CD14-positive monocyte (primary cell): ENCODE results near the gene MVB12B. TPM values are rescaled to one million over a fixed set of nuclear protein-coding genes. Genes with fewer than 3 reads are reported as not detected.

Experiments used
- DNase-seq, 3 donors: peaks; one replicate each; pipeline ENCODE4 v3.0.0-alpha.2; 2011 to 2022
- H2AFZ ChIP-seq: 2 replicates; pipeline ENCODE4 v1.6.0; 2012; ENCODE audit warnings: mild to moderate bottlenecking, low read depth, low read length, inconsistent platforms; ENCODE audit not compliant: insufficient read depth, poor library complexity, severe bottlenecking
- H3K27ac ChIP-seq, 2 donors: 1 replicate in 1 of 2; 2 replicates in 1 of 2; pipeline ENCODE4 v1.5.1; 2012 to 2013; ENCODE audit warnings: low read length in 2 of 2, control low read depth in 1 of 2, inconsistent platforms in 1 of 2, low read depth in 1 of 2, mild to moderate bottlenecking in 1 of 2
- H3K27me3 ChIP-seq, 2 donors: one replicate each; pipeline versions ENCODE4 v1.6.0 to v1.6.1; 2011 to 2013; ENCODE audit warnings: low read length in 2 of 2; ENCODE audit not compliant: control insufficient read depth in 2 of 2, insufficient read depth in 2 of 2
- H3K36me3 ChIP-seq, 2 donors: replicated peaks in 1 of 2; 1 replicate in 1 of 2; 2 replicates in 1 of 2; pipeline versions ENCODE4 v1.5.1 to v1.6.1; 2012 to 2013; ENCODE audit warnings: low read length in 2 of 2, control low read depth in 1 of 2, inconsistent platforms in 1 of 2, mild to moderate bottlenecking in 1 of 2; ENCODE audit not compliant: insufficient read depth in 2 of 2, control insufficient read depth in 1 of 2
- H3K4me1 ChIP-seq, 2 donors: 1 replicate in 1 of 2; 2 replicates in 1 of 2; pipeline versions ENCODE4 v1.5.1 to v1.6.1; 2012 to 2013; ENCODE audit warnings: low read length in 2 of 2, control low read depth in 1 of 2, inconsistent platforms in 1 of 2, mild to moderate bottlenecking in 1 of 2, moderate library complexity in 1 of 2; ENCODE audit not compliant: insufficient read depth in 2 of 2, control insufficient read depth in 1 of 2
- H3K4me2 ChIP-seq: replicated peaks from 2 replicates; pipeline ENCODE3; 2012; ENCODE audit warnings: low read length, moderate library complexity, mild to moderate bottlenecking; ENCODE audit not compliant: poor library complexity, severe bottlenecking; ENCODE audit errors: extremely low read depth
- H3K4me3 ChIP-seq, 3 experiments: fragments of 200-600 bp in 1 of 3; sonication (generic) in 1 of 3; replicated peaks in 1 of 3; 1 replicate in 2 of 3; 2 replicates in 1 of 3; pipeline ENCODE4 v1.5.1; 2011 to 2013; ENCODE audit warnings: low read length in 3 of 3, mild to moderate bottlenecking in 3 of 3, control low read depth in 2 of 3, low read depth in 2 of 3, inconsistent platforms in 1 of 3, moderate library complexity in 1 of 3
- H3K79me2 ChIP-seq: 2 replicates; pipeline ENCODE4 v1.6.0; 2012; ENCODE audit warnings: mild to moderate bottlenecking, control low read depth, inconsistent platforms, low read length, moderate library complexity; ENCODE audit not compliant: insufficient read depth
- H3K9ac ChIP-seq: 2 replicates; pipeline ENCODE4 v1.6.0; 2017; ENCODE audit warnings: low read length, mild to moderate bottlenecking; ENCODE audit not compliant: insufficient read depth, poor library complexity, severe bottlenecking
- H3K9me3 ChIP-seq, 2 donors: replicated peaks in 1 of 2; 1 replicate in 1 of 2; 2 replicates in 1 of 2; pipeline versions ENCODE4 v1.5.1 to v1.6.1; 2012 to 2013; ENCODE audit warnings: low read length in 2 of 2, control low read depth in 1 of 2; ENCODE audit not compliant: control insufficient read depth in 1 of 2, insufficient read depth in 1 of 2
- H4K20me1 ChIP-seq: 2 replicates; pipeline ENCODE4 v1.6.0; 2012; ENCODE audit warnings: mild to moderate bottlenecking, low read length, control low read depth, moderate library complexity; ENCODE audit not compliant: insufficient read depth
- H3K27ac Mint-ChIP-seq, 7 donors: one replicate each; pipeline ENCODE4 v1.8.0; 2020; ENCODE audit warnings: mild to moderate bottlenecking in 7 of 7, mixed read lengths in 7 of 7, moderate library complexity in 6 of 7, inconsistent platforms in 2 of 7
- H3K27me3 Mint-ChIP-seq, 3 donors: one replicate each; pipeline ENCODE4 v1.8.0; 2021 to 2022; ENCODE audit warnings: low read depth in 3 of 3, mild to moderate bottlenecking in 3 of 3, mixed read lengths in 3 of 3, moderate library complexity in 3 of 3, inconsistent platforms in 1 of 3
- H3K36me3 Mint-ChIP-seq, 2 donors: one replicate each; pipeline ENCODE4 v1.8.0; 2020; ENCODE audit warnings: mixed read lengths in 2 of 2, inconsistent platforms in 1 of 2, mild to moderate bottlenecking in 1 of 2
- H3K4me1 Mint-ChIP-seq: one replicate; pipeline ENCODE4 v1.8.0; 2020; ENCODE audit warnings: mild to moderate bottlenecking, mixed read lengths
- H3K4me3 Mint-ChIP-seq, 2 donors: one replicate each; pipeline ENCODE4 v1.8.0; 2020; ENCODE audit warnings: mild to moderate bottlenecking in 2 of 2, mixed read lengths in 2 of 2, moderate library complexity in 1 of 2
- H3K9me3 Mint-ChIP-seq, 7 donors: one replicate each; pipeline ENCODE4 v1.8.0; 2020 to 2022; ENCODE audit warnings: mixed read lengths in 7 of 7, mild to moderate bottlenecking in 6 of 7, moderate library complexity in 6 of 7, inconsistent platforms in 2 of 7
- CTCF ChIP-seq: fragments of 200-600 bp; IDR thresholded peaks from one replicate; pipeline ENCODE4 v1.8.0; 2022; ENCODE audit warnings: antibody characterized with exemption, mild to moderate bottlenecking
- WGBS: methylation state at CpG from one replicate; pipeline ENCODE4 v1.1.5; 2013; ENCODE audit warnings: missing lambda C conversion rate; ENCODE audit not compliant: insufficient coverage; 5-methylcytosine and 5-hydroxymethylcytosine counted together
- intact Hi-C, 2 donors: fragments of 100-400 bp; cut with micrococcal nuclease; formaldehyde crosslinking; loops; one replicate each; pipeline versions ENCODE4 v1.15.0 to v1.15.1; 2023
- polyA plus RNA-seq, 3 donors: library from polyadenylated mRNA; depleted of rRNA in 1 of 3; unstranded in 2 of 3; stranded (reverse) in 1 of 3; fragments of 300-500 nt in 2 of 3; fragments of >200 nt in 1 of 3; fragmentation: Illumina TruSeq in 2 of 3; gene quantifications; 1 replicate in 2 of 3; 2 replicates in 1 of 3; pipeline ENCODE4 v1.2.3, GENCODE V29; 2012 to 2021

The MVB12B gene
- polyA plus RNA-seq, 3 donors, result 2.8 to 8.1 (median 3.5) TPM

GRCh38 chr9:126451316-126451885 lies 124.8 kb downstream of the MVB12B start:
- H3K4me3 Mint-ChIP-seq, result no peak overlapping the region
- H3K27ac ChIP-seq, result no peak overlapping the region
- TF ChIP-seq CTCF, result no peak

GRCh38 chr9:126452106-126452505 lies 125.5 kb downstream of the MVB12B start:
- Histone ChIP-seq H3K27ac (no peak overlapping the region), H3K27me3 (no peaks in the 10 kb centered on the region), H3K4me1 (peaks cover 0 to 3% of the 10 kb centered on the region in 2 donors), H3K36me3 (peaks cover 0 to 11% of the 10 kb centered on the region in 2 donors), H4K20me1 (no peaks in the 10 kb centered on the region), H3K9me3 (no peaks in the 10 kb centered on the region), H3K79me2 (no peaks in the 10 kb centered on the region), H2AFZ (no peak overlapping the region), H3K9ac (no peak overlapping the region), H3K4me2 (no peak overlapping the region), H3K4me3 (no peak overlapping the region)
- TF ChIP-seq CTCF, result no peak
- Mint-ChIP-seq H3K4me3 (no peak overlapping the region), H3K4me1 (peaks cover 15% of the 10 kb centered on the region), H3K9me3 (no peaks in the 10 kb centered on the region), H3K27me3 (peaks cover 0 to 2% (median 0%) of the 10 kb centered on the region in 3 donors), H3K36me3 (peaks cover 42 to 61% of the 10 kb centered on the region in 2 donors), H3K27ac (no peak overlapping the region)
- intact Hi-C loops, result no loop called here
- WGBS, result 98% methylated on average over 12 of the region's 12 CpGs
- DNase-seq, result no peak

More at GRCh38 chr9:126451316-126451885, 124.8 kb downstream of the MVB12B start:
- Histone ChIP-seq H2AFZ (no peak overlapping the region), H3K79me2 (no peaks in the 10 kb centered on the region), H3K4me3 (no peak overlapping the region), H3K4me2 (no peak overlapping the region), H3K36me3 (peaks cover 0 to 11% of the 10 kb centered on the region in 2 donors), H3K9me3 (no peaks in the 10 kb centered on the region), H3K4me1 (peaks cover 0 to 3% of the 10 kb centered on the region in 2 donors), H3K9ac (no peak overlapping the region), H3K27me3 (no peaks in the 10 kb centered on the region), H4K20me1 (no peaks in the 10 kb centered on the region)
- peaks cover 39 to 55% of the 10 kb centered on the region in 2 donors for H3K36me3 Mint-ChIP-seq
- intact Hi-C loops, result no loop called here
- 100% methylated on average over 4 of the region's 6 CpGs for WGBS
- H3K9me3 Mint-ChIP-seq, result no peaks in the 10 kb centered on the region
- DNase-seq, result no peak
- H3K27me3 Mint-ChIP-seq, result peaks cover 0 to 2% (median 0%) of the 10 kb centered on the region in 3 donors
- peaks cover 15% of the 10 kb centered on the region for H3K4me1 Mint-ChIP-seq
- peak overlapping the region in 1 of 7 donors; percentile 17 for H3K27ac Mint-ChIP-seq
